K562 (cell line): ENCODE results near the gene METTL23. TPM values are rescaled to one million over a fixed set of nuclear protein-coding genes. Genes with fewer than 3 reads are reported as not detected.
A peak's percentile ranks its signal among the peaks of the same experiment; 100 is the strongest.

ENCODE experiments used
- AFF1 ChIP-seq, 2 experiments: fragments of 450-650 bp; IDR thresholded peaks; 2 replicates each; pipeline ENCODE4 v1.6.1; 2018; ENCODE audit warnings: mild to moderate bottlenecking in 2 of 2, low read depth in 1 of 2; ENCODE audit not compliant: partially characterized antibody in 2 of 2
- ARID1B ChIP-seq: fragments of 450-650 bp; IDR thresholded peaks from 2 replicates; pipeline ENCODE4 v1.6.1; 2016; ENCODE audit warnings: antibody characterized with exemption, mild to moderate bottlenecking, inconsistent platforms
- CREB3L1 ChIP-seq: fragments of 450-650 bp; IDR thresholded peaks from 2 replicates; pipeline ENCODE4 v1.6.1; 2014; ENCODE audit warnings: low read depth, mild to moderate bottlenecking, moderate library complexity, borderline replicate concordance
- E2F5 ChIP-seq: sonication (generic); formaldehyde crosslinking; IDR thresholded peaks from 2 replicates; pipeline ENCODE4 v1.8.0; 2022; ENCODE audit warnings: mild to moderate bottlenecking, missing genetic modification reagents
- PHB2 ChIP-seq: fragments of 450-650 bp; IDR thresholded peaks from 2 replicates; pipeline ENCODE4 v1.6.1; 2017; ENCODE audit warnings: low read depth
- PTBP1 ChIP-seq: fragments of 200-400 bp; formaldehyde crosslinking; IDR thresholded peaks from 2 replicates; pipeline ENCODE4 v1.6.1; 2017; ENCODE audit warnings: low read depth, low read length
- XRCC5 ChIP-seq: fragments of 200-400 bp; formaldehyde crosslinking; IDR thresholded peaks from 2 replicates; pipeline ENCODE4 v1.6.1; 2017; ENCODE audit warnings: low read depth, mild to moderate bottlenecking, low read length
- ZNF584 ChIP-seq: fragments of 200-800 bp; sonication (Bioruptor generic); IDR thresholded peaks from 2 replicates; pipeline ENCODE4 v1.6.1; 2016; ENCODE audit warnings: low read depth, mild to moderate bottlenecking, missing genetic modification characterization, missing compliant biosample characterization
- ZNF764 ChIP-seq: fragments of 250-450 bp; sonication (Bioruptor Pico); IDR thresholded peaks from 2 replicates; pipeline ENCODE4 v1.4.0; 2020; ENCODE audit warnings: low read depth, mild to moderate bottlenecking, moderate library complexity
- ZNF766 ChIP-seq: fragments of 200-800 bp; sonication (Bioruptor generic); conservative IDR thresholded peaks from 2 replicates; pipeline ENCODE4 v1.6.1; 2016; ENCODE audit warnings: missing genetic modification characterization, missing compliant biosample characterization
- polyA plus RNA-seq, 8 experiments: library from polyadenylated mRNA; depleted of rRNA in 4 of 8; stranded (reverse) in 5 of 8; unstranded in 3 of 8; fragments of >200 nt; fragmentation: Nextera tagmentation in 2 of 8; fragmentation: Illumina TruSeq in 1 of 8; extraction: Ambion mirVana in 2 of 8; extraction: Trizol in 1 of 8; gene quantifications; 2 replicates each; pipeline versions ENCODE4 v1.2.1 to v1.2.3, GENCODE V29; 2011 to 2014; ENCODE audit warnings: inconsistent platforms in 1 of 8, missing spikeins in 1 of 8
- total RNA-seq, 7 experiments: library from RNA; depleted of rRNA in 6 of 7; stranded (reverse); fragments of >200 nt in 6 of 7; fragmentation: Illumina TruSeq in 2 of 7; extraction: Trizol in 2 of 7; gene quantifications; 2 replicates each; pipeline versions ENCODE4 v1.2.1 to v1.2.3, GENCODE V29; 2011 to 2021; ENCODE audit warnings: low replicate concordance in 1 of 7

Gene METTL23
- total and polyA plus RNA-seq, 9 of the 15 experiments (the other 6 are each of a cell fraction or from before 2014, with no cell fraction given): 29.4 to 67.3 (median 41.6) TPM

GRCh38 chr17:76737082-76737675 is 10.5 kb downstream of the METTL23 start, which contains the start of gene SRSF2 (continued):
- TF ChIP-seq ZNF764 (CRISPR knock-in tag) (0 out of 2 replicates have a peak, but pooled peaks have one; percentile 5), ZNF584 (CRISPR knock-in tag) (no peak), ARID1B (peak; percentile 27; the same call in 1 of the 2 replicates), ZNF766 (CRISPR knock-in tag) (no peak), PHB2 (no peak), XRCC5 (no peak), E2F5 (peak; percentile 85; the same call in 1 of the 2 replicates), PTBP1 (0 out of 2 replicates have a peak, but pooled peaks have one; percentile 27), AFF1 (IDR thresholded peaks at IDR 0.05; ENCODE audit: low read depth in 1 of 2, partially characterized antibody in 2 of 2) (peak in 1 of 2 experiments; percentile 71), CREB3L1 (peak; percentile 9; the same call in 1 of the 2 replicates)
